Kidney (tissue), 14 donors: ENCODE data around the gene NAA16. TPM values are rescaled to one million over a fixed set of nuclear protein-coding genes. Genes with fewer than 3 reads are reported as not detected.

Experiments
- DNase-seq, 5 donors: peaks; one replicate each; pipeline ENCODE4 v3.0.0-alpha.2; 2013 to 2020
- FAIRE-seq: peaks from 2 replicates; lab custom pipeline; 2012; peaks lifted over from hg19 to GRCh38; lab: Jason Lieb, UNC
- H3K27ac ChIP-seq, 2 donors: one replicate each; pipeline ENCODE4 v1.7.0; 2013; ENCODE audit warnings: low read depth in 2 of 2, low read length in 2 of 2, inconsistent platforms in 1 of 2
- H3K27me3 ChIP-seq: one replicate; pipeline ENCODE4 v1.7.1; 2013; ENCODE audit warnings: low read length, inconsistent platforms; ENCODE audit not compliant: control insufficient read depth, insufficient read depth
- H3K36me3 ChIP-seq, 3 donors: one replicate each; pipeline versions ENCODE4 v1.7.0 to v1.7.1; 2013; ENCODE audit warnings: low read length in 3 of 3, control low read depth in 1 of 3, inconsistent platforms in 1 of 3; ENCODE audit not compliant: insufficient read depth in 3 of 3, control insufficient read depth in 2 of 3
- H3K4me1 ChIP-seq, 3 donors: one replicate each; pipeline versions ENCODE4 v1.7.0 to v1.7.1; 2013; ENCODE audit warnings: low read length in 3 of 3, inconsistent platforms in 1 of 3, low read depth in 1 of 3; ENCODE audit not compliant: control insufficient read depth in 2 of 3, insufficient read depth in 2 of 3
- H3K4me3 ChIP-seq, 3 donors: one replicate each; pipeline versions ENCODE4 v1.7.0 to v1.8.1; 2013; ENCODE audit warnings: low read length in 3 of 3, control low read depth in 1 of 3, inconsistent platforms in 1 of 3
- H3K9ac ChIP-seq, 3 donors: one replicate each; pipeline versions ENCODE4 v1.7.0 to v1.7.1; 2013; ENCODE audit warnings: low read length in 3 of 3, control low read depth in 1 of 3, inconsistent platforms in 1 of 3
- H3K9me3 ChIP-seq, 3 donors: one replicate each; pipeline versions ENCODE4 v1.7.0 to v1.7.1; 2013; ENCODE audit warnings: low read length in 3 of 3, control low read depth in 1 of 3, inconsistent platforms in 1 of 3; ENCODE audit not compliant: control insufficient read depth in 2 of 3, insufficient read depth in 1 of 3
- CTCF ChIP-seq: IDR thresholded peaks from 3 replicates; pipeline ENCODE4 v1.5.1; 2012; ENCODE audit warnings: mild to moderate bottlenecking, moderate library complexity, borderline replicate concordance; ENCODE audit not compliant: insufficient read depth; ENCODE audit errors: extremely low read depth
- intact Hi-C: fragments of 100-400 bp; cut with DNase I; formaldehyde crosslinking; loops from one replicate; pipeline ENCODE4 v1.11.1; 2022
- polyA plus RNA-seq: library from polyadenylated mRNA; stranded (reverse); fragments of 350-450 nt; fragmentation: Illumina TruSeq; extraction: RNeasy Lipid Tissue Mini Kit (QIAGEN cat#74804); gene quantifications from one replicate; pipeline ENCODE4 v1.2.3, GENCODE V29; 2014; ENCODE audit warnings: low read depth, low replicate concordance; ENCODE audit not compliant: insufficient read depth
- total RNA-seq: library from RNA; stranded (reverse); fragmentation: NEBNext Ultra II Directional; extraction: Animal tissue kit (Norgen Biotek cat#: 25700); gene quantifications from one replicate; pipeline ENCODE4 v1.2.1, GENCODE V29; 2021
- donor health status: control.
- donor health status: control.
- donor health status: control.
- donor health status: control.
- donor health status: control.
- donor health status: DM: yes; HTN: yes; CAD: no.
- donor health status: Normal renal cell carcinoma (clear cell type).

NAA16 gene
- total and polyA plus RNA-seq, 2 donors from 2014 or later = 6.4 to 22.3 TPM

DNA sequence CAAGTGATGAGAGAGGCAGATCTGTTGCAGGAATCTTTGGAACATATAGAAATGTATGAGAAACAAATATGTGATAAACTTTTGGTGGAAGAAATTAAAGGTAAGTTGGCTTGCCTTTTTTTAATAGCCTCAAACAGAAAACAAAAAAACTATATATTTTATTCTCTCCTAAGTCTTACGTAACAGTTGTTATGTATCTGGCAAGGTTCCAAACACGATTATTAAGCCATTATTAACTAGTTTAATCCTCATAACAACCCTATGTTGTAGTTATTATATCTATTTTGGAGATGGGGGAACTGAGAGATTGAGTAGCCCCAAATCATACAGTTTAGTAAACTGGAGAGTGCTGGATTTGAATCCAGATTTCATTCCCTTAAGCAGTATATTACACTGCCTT lies 14.7 kb downstream of the NAA16 start:
- no peaks in the 10 kb centered on the region for H3K9me3 ChIP-seq
- TF ChIP-seq CTCF = no peak
- no peak for FAIRE-seq
- intact Hi-C loops = no loop called here
- H3K27ac ChIP-seq = no peak overlapping the region
- H3K9ac ChIP-seq = no peak overlapping the region
- peaks cover 2 to 8% (median 5%) of the 10 kb centered on the region in 3 donors for H3K36me3 ChIP-seq
- no peak for DNase-seq
- no peaks in the 10 kb centered on the region for H3K27me3 ChIP-seq
- H3K4me3 ChIP-seq = no peak overlapping the region
- H3K4me1 ChIP-seq = no peaks in the 10 kb centered on the region

DNA sequence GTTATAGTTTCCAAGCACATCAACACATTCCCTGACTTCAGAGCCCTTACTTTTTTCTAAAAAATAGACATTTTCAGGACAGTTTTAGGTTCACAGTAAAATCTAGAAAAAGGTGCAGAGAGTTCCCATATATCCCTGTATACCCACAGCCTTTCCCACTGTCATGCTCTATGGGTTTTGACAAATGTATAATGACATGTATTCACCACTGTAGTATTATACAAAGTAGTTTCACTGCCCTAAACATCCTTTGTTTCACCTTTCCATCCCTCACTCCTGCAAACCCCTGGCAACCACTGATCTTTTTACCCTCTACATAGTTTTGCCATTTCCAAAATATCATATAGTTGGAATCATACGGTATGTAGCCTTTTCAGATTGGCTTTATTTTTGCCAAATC lies 15.6 kb downstream of the NAA16 start:
- TF ChIP-seq CTCF = no peak
- no peak overlapping the region for H3K9ac ChIP-seq
- H3K9me3 ChIP-seq = no peaks in the 10 kb centered on the region
- peaks cover 2 to 5% (median 4%) of the 10 kb centered on the region in 3 donors for H3K36me3 ChIP-seq
- H3K4me3 ChIP-seq = no peak overlapping the region
- H3K4me1 ChIP-seq = no peaks in the 10 kb centered on the region
- no peak overlapping the region for H3K27ac ChIP-seq
- DNase-seq (no peak), FAIRE-seq (no peak)
- intact Hi-C loops = no loop called here
- H3K27me3 ChIP-seq = no peaks in the 10 kb centered on the region

DNA sequence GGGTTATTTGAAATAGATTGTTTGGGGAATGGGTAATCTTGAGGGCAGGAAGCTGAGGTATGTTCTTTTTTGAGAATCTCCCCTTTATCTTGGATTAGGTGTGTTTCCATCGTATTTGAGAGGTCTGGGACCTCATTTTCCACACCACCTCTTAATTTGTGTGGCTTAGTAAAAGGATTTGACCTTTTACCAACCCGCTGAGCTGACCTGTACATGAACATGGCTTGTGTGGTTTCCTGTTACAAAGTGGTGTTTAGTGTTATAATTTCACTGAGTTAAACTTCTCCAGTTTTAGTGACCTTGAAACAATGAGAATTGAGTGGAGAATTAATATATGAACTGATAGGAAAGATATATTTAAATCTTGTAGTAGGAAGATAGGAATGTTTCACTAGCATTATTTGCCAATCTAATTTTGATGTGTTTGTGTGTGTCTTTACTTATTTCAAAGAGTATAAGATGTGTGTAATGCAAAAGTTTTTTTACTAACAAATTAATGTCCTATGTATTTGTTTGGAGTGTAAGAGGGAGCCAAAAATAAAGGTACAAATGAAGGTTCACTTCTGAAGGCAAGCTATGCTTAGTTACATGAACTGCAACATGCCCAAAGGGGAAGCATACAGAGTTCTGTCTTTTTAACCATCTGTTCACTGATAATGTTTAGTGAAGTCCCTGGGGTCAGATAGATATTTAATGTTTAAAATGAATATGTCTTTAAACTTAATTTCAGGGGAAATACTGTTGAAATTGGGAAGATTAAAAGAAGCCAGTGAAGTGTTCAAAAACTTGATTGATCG lies 17.1 kb downstream of the NAA16 start:
- Histone ChIP-seq H3K36me3 (peaks cover 2 to 5% (median 4%) of the 10 kb centered on the region in 3 donors), H3K9ac (no peak overlapping the region), H3K27me3 (no peaks in the 10 kb centered on the region), H3K27ac (no peak overlapping the region), H3K9me3 (no peaks in the 10 kb centered on the region), H3K4me3 (no peak overlapping the region), H3K4me1 (no peaks in the 10 kb centered on the region)
- FAIRE-seq (peak; percentile 19), DNase-seq (no peak)
- intact Hi-C loops = no loop called here
- no peak for TF ChIP-seq CTCF

DNA sequence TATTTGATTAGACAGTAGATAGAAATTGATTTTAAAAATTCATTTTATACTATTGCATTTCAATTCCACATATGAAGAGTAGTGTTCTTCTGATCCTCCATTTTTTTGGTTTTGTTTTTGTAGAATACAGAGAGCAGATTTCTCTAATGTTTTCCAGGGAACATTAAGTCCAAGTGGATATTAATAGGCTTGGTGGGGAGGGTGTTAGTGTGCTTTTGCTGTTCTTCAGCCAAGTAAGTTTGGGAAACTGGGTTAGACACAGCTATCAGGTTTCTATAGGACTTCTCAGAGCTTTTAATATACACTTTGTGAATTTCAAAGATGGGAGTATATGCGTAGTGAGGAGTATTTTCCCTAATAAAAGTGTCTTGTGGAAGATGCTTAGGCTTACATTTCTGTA lies 21.8 kb downstream of the NAA16 start:
- Histone ChIP-seq H3K27me3 (no peaks in the 10 kb centered on the region), H3K9ac (no peak overlapping the region), H3K4me3 (no peak overlapping the region), H3K36me3 (peaks cover 0 to 5% (median 5%) of the 10 kb centered on the region in 3 donors), H3K4me1 (no peaks in the 10 kb centered on the region), H3K27ac (no peak overlapping the region), H3K9me3 (no peaks in the 10 kb centered on the region)
- no peak for TF ChIP-seq CTCF
- FAIRE-seq = no peak
- no peak for DNase-seq
- intact Hi-C loops = no loop called here
